ENCODE results near the gene FRMD4B.

The FRMD4B gene

DNA sequence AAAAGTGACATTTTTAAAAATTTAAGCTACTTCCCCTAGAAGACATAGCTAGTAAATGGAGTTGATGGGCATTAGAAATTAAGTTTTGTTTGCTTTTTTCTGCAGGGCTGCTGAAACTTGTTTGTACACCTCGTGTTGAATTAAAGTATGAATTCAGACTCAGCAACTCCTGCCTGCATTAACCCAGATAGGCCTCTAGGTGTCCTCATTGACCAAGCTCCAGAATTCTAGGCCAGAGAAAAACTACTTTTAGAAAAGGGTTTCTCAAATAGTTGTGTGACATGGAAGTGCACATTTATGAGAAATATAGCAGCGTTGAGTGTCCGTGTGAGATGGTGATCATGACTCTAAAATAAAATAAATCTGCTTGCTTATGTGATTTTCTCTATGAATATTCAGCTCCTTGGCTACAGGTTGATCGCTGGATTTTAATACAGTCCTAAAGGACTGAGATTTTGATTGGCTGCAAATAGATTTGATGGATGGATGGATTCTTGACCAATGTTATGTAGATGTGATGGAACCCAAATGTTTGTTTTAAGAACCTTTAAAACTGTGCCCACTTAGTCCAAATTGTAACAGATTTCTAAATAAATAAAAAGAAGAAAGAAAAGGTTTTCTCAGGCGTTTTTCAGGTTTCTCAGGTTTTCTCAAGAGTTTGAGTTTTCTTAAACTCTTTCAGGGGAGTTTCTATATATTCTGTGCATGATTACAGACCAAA is 224.1 kb downstream of the FRMD4B start:
- peak; percentile 95 for FAIRE-seq

DNA sequence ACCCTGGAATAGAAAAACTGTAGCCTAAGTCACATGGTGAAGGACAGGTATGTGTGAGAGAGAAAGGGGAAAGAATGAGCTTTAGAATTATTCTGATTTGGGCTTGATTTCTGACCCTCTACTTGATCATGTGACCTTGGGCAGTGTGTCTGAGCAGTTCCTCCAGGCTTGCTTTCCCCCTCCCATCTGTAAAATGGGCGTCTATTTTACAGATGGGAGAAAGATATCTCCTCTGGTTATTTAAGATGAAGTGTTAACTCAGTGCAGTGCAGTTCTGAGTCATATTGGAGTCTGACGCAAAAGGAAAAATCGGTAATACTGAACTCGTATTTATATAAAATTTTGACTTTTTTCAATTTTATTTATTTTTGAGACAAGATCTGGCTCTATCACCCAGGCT is 225.4 kb downstream of the FRMD4B start:
- no peak for FAIRE-seq

DNA sequence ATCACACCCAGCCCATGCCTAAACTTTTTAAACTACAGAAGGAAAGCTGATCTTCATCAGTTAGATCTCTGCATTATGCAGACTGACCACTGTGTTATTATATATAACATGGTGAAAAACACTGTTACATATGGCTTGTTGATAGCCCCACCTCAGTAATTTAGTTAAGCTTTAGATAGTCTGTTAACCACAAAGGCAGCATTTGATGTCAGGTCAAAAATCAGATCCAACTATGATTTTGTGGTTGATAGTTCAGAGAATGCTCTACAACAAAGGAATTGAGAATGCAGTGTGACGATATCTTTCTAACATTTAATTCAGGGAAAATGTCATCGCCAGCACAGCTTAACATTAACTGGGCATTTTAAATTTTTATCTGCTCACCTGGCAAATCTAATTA is 225.8 kb downstream of the FRMD4B start:
- FAIRE-seq: no peak

DNA sequence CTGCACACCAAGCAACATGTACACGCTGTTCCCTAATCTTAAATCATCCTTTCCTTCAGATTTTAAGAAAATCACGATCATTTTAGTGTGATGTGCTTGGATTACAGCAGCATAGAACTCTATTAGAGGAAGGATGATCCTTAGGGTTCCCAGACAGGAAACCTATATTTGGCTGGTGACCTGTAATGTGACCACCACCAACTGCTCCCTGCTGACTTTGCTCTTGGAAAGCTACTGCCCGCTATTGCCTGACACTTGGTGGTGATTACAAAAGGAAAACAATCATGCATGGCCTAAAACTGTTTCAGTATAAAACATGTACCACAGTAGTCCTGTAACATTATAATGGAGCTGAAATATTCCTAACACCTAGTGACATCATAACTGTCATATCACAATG is 236.3 kb downstream of the FRMD4B start:
- FAIRE-seq: no peak

DNA sequence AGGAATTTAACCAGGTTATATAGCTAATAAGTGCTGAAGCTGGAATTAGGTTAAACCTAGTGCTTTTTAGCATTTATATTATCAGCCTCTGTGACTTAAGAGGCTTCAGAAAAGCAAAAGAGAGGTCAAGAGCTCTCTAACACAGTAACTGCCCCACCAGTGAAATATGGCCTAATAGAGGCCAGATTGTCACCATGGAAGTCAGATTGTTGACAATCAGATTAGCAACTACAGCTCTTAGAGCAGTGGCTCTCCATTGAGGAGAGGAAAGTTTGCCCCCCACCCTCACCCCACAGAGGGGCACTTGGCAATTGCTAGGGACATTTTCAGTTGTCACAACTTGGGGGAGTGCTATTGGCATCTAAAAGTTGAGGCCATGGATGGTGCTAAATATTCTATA is 240.2 kb downstream of the FRMD4B start:
- FAIRE-seq: no peak

DNA sequence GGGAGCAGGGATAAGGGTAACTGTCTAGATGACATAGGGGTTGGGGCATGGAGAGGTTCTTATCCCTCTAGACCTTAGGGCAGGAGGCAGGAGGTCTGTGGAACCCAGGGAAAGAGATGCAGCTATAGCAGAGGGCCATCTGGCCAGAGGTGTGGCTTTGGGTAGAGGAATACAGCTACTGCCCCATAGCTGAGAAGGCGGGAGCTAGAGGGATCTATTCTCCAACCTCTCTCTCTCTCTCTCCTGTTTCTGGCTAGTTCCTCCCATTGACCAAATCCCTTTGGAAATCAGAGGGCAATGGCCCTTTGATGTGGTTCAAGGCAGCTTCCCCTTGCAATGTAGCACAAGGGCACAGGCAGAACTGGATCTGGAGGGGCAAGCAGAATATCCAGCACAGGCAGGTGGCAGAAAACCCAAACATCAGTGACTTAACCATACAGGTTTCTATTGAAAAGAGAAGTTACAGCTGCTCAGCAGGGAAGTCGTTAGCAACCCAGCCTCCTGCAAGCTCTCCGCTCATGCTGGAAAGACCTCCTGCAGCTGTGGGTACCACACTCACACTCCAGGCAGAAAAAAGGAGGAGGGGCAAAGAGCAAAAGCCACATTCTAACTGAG is 241.2 kb downstream of the FRMD4B start:
- no peak for FAIRE-seq

DNA sequence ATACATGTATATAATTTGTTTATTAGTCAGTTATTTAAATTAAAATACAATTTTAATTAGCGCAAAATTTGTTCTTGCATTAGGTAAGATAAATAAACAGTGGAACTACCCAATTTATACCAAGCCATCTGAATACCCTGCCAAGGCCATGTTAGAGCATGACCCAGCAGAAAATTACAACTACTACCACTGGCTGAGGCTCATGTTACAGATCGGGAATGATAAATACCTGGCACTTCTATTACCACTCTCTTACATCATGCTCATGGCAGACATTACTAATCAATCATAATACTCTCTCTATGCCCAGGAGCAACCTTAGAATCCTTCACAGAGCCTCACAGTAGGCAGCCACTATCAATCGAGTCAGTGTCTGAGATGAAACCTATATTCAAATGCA is 242.3 kb downstream of the FRMD4B start:
- FAIRE-seq: no peak

DNA sequence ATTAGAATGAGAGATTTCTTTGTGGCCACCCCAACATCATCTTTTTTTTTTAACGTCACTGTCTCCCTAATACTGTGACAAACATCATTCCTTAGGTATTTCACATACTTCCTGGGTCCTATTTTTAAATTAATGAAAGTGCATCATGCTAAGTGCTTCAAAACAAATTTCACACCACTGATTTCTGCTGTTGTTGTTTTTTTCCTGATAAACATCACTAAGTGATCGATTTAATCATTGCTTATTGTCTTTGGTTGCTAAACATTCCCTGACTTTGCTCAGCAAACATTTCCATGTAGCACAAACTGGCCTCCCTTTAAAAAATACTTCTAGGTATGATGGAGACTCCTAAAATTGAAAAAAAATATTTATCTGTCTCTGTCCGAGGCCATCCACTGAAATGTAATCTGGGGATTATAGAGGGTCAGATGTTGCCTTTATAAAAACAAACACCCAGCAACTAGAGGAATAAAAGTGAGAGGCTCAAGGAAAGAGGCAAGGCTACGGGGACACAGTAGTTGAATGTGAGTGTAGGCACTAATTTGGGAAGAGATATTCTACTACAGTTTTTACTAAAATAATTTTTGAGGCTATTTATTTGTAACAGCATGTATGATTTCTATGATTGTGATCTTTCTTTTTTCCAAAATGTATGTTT is 243.0 kb downstream of the FRMD4B start:
- no peak for FAIRE-seq

DNA sequence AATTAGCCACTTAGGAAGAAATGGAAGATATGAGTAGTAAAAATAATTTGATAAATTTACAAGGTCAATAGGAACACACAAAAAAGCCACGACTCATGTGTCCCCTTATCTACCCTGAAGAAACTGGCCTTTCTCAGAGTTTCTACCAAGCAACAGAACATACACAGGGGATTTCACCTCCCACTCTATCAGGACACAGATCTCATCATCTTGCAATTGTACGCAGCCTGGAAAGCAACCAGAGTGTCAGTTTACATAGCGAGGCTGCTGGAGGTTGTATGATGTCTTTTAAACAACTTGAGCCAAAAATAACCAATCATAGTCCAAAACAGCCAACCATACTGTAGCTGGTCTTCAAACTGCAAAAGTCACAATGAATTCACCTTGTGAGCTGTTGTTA is 243.8 kb downstream of the FRMD4B start:
- no peak for FAIRE-seq

DNA sequence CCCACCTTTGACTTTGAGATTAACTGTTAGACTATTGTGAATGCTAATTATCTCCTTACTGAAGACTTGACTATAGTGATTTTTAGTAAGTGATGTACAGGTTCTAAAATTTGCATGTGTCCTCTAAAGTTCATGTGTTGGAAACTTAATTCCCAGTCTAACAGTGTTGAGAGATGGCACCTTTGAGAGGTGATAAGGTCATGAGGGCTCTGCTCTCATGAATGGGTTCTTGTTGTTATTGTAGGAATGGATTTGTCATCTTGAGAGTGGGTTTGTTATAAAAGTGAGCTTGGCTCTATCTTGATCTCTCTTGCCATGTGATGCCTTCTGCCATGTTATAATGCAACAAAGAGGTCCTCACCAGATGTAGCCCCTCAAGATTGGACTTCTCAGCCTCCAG is 244.6 kb downstream of the FRMD4B start:
- FAIRE-seq: no peak

DNA sequence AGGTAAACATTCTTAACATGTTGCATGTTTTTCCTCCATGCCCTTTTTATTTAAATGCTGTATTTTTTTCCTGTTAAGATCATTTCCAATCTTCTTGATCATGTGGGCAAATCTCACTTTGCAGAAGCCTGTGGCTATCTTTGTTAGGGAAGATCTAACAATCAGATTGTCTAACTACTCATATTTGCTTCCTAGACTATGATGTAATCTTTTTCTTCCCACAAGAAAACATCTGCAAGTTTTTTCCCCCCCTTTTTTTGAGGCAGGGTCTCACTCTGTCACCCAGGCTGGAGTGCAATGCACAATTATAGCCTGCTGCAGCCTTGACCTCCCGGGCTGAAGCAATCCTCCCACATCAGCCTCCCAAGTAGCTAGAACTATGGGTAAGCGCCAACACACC is 248.5 kb downstream of the FRMD4B start:
- FAIRE-seq: no peak

DNA sequence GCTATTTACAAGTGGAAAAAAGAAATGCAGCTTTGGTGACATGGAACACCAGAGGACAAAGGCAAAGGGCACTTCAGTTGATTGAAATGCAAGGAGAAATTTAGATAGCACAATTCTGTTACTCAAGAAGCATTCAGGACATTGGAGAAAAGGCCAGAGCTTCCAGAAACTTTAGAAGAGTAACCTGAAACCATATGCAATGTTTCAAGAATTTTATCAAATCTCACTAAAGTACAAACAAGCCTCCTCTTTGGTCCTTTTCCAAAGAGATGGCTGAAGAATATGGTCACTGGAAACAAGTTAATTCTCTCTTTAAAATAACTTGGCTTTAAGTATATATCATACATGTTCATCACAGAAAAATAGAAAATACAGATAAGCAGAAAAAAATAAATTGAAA is 248.9 kb downstream of the FRMD4B start:
- no peak for FAIRE-seq

DNA sequence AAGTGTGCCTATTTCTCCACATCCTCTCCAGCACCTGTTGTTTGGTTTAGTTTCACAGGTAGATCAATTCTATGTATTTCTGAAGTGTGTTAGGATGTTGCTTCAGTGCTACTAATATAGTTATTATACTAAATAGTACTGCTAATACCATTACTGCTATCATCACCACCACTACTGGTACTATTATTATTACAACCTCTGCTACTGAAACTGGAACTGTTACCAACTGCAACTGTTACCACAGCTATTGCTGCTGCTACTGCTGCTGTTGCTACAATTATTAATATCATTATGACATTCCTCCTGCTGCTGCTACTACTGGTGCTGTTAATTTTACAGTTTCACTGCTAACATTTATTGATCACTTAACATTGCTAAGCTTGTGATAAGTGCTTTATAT is 255.2 kb downstream of the FRMD4B start:
- FAIRE-seq: no peak

DNA sequence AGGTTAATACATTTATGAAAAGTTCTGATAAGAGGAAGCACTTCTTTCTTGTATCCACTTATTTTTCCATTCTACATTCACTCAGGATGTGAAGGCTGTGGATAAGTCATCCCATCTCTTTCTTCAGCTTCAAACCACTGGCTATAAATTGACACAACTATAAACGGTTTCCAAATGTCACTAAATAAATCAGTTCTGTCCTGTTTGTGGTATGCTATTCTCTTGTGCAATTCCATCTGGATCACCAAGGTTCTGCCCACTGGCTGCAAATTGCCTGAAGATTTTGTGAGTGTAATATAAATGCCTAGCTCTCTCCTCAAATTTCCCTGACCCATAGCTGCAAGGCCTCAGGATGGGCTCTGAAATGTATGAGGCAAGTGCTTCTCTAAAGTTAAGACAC is 256.4 kb downstream of the FRMD4B start:
- no peak for FAIRE-seq

DNA sequence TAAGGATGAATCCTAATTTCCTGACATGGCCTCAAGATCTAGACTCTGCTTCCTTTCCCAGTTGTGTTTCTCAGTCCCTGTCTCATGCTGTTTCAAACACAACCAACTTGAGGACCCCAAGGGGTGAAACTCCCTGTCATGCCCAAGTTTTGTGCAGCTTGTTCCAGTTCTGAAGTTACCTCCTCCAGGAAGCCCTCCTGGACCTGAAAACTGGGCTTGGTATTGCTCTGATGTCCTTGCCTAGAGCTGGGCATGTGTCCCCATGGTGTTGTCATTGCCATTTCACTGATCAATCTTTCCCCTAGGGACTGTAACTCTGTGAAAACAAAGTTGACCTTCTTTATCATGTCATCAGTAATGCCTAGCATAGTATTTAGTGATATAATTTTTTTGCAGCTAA is 257.4 kb downstream of the FRMD4B start:
- no peak for FAIRE-seq

DNA sequence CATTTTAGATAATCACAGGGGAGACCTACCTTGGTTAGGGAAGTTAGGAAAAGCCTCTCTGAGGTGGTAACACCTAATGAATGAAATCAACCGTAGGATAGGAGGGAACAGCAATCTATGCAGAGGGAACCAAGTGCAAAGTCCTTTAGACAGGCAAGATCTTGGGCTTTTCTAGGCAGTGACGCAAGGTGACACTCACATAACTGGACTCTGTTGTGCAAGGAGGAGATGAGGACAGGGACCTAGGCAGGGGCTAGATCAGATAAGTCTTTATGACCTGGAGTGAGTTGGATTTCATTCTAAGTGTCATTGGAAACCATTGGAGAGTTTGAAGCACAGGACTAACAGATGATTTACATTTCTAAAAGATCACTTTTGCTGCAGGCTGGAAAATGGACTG is 258.9 kb downstream of the FRMD4B start:
- no peak for FAIRE-seq

DNA sequence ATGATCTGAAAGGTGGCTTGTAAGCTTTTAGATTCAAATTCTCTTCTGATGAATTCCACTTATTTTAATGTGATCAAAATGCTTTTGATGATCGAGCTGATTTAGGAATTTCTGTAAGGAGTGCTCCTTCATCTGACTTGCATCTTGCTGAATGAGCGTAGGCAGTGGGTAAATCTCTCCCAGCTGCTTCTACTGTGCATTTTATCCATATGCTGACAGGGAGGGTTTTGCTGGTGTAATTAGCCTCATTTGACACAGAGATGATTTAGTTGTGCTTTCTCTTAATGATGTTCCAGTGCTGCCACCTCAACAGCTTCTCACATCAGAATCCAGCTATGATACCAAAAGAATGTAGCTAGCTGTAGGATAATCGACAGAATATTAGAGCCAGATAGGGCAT is 259.7 kb downstream of the FRMD4B start:
- FAIRE-seq: no peak

DNA sequence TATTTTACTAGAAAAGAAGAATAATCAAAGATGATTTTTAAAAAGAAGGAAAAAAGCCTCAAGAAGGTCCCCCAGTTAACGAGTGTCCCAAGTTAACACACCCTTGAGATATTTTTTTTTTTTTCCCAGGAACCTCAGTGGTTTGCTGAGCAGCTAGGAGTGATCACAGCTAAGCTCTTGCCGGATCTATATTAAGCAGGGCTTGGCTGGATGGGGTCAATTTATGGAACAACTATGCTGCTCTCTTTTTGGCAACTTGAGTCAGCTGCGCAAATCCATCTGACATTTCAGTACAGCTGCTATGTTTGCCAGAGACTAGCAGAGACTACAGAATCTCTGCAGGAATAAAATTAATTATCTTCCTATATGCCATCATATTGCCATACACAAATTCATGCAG is 263.5 kb downstream of the FRMD4B start, which contains the start of gene LMOD3:
TSS of gene LMOD3 (minus strand) at position 193 of the 400 bp plus-strand sequence. CDS start 209 bp downstream, outside the sequence.
- no peak for FAIRE-seq

DNA sequence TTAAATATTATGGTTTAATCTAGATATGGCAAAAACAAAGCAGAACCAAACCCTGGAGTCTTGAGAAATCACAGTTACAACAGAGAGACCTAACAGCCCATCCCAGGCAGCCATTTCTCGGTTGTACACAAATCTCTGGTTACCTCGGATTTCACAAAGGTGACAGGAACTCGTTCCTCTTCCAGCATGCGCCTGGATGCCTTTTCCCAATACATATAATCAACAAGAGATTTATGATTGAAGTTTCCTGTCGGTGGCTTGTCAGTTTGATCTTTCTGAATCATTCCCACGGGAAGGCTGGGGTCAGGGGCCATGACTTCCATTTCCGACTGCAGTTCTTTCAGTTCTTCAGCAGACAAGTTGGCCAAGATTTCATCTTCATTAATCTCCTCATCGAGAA is 263.9 kb downstream of the FRMD4B start:
- FAIRE-seq: no peak

DNA sequence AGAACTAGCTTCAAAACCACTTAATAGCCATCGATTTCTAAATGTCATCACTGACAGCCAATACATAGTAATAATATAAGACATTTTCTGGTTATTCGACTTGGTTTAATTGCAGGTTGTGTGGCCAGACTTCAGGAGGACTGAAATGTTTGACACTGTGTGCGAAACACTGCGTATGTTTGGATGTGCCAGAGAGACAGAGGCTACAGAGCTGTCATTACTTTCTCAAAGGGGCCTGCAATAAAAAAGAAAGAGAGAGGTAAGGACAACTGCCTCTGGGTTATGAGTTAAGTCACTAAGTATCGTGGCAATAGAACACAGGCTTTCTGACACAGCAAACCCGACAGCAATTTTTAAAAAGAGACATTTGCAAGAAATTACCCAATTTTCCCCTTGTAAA is 264.4 kb downstream of the FRMD4B start:
- FAIRE-seq: no peak

DNA sequence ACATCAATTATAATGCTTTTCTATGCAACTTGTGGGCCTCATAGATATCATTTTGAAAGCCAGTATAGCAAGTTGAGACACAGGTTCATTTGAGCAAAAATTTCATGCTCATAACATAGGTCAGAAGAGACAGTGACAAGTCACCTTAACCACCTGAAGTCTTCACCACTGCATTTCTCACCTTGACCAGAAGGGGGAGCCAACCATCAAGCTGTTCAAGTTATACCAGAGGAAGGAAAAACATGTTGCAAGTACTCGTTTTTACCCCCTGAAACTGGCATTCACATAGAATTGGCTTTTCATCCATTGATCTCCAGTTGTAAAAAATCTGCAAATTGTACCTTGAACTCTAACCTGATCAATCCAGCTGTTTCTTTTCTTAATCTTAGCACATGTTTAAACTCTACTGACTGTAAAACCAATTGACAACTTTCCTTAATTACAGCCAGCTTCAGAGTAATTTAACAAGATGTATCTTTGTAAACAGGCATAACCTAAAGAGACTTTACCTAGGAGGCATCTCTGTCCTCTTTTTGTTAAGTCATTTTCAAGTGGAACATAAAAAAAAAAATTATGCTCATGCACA is 264.9 kb downstream of the FRMD4B start:
- FAIRE-seq: peak; percentile 96

Data from islet of Langerhans (tissue), 1 donor.